IgD-negative memory B cell (primary cell): Measurements from ENCODE around the gene UGT1A4. TPM values are rescaled to one million over a fixed set of nuclear protein-coding genes. Genes with fewer than 3 reads are reported as not detected.

Source experiments
- H3K27ac Mint-ChIP-seq, 3 donors: one replicate each; pipeline ENCODE4 v1.8.0; 2020 to 2022; ENCODE audit warnings: mild to moderate bottlenecking in 3 of 3, mixed read lengths in 3 of 3, moderate library complexity in 1 of 3
- H3K27me3 Mint-ChIP-seq: one replicate; pipeline ENCODE4 v1.8.0; 2021; ENCODE audit warnings: mixed read lengths
- H3K36me3 Mint-ChIP-seq: one replicate; pipeline ENCODE4 v1.8.0; 2020; ENCODE audit warnings: mild to moderate bottlenecking, mixed read lengths
- H3K4me1 Mint-ChIP-seq, 3 donors: one replicate each; pipeline ENCODE4 v1.8.0; 2020 to 2022; ENCODE audit warnings: mixed read lengths in 3 of 3, mild to moderate bottlenecking in 1 of 3
- H3K4me3 Mint-ChIP-seq, 4 donors: one replicate each; pipeline ENCODE4 v1.8.0; 2020 to 2022; ENCODE audit warnings: mild to moderate bottlenecking in 4 of 4, mixed read lengths in 4 of 4, moderate library complexity in 3 of 4
- H3K9me3 Mint-ChIP-seq, 3 donors: one replicate each; pipeline ENCODE4 v1.8.0; 2020 to 2021; ENCODE audit warnings: mixed read lengths in 3 of 3, mild to moderate bottlenecking in 1 of 3
- polyA plus RNA-seq: library from polyadenylated mRNA; unstranded; fragments of 300-500 nt; fragmentation: Illumina TruSeq; gene quantifications from one replicate; pipeline ENCODE4 v1.2.3, GENCODE V29; 2021

The UGT1A4 gene
- polyA plus RNA-seq: not detected

DNA sequence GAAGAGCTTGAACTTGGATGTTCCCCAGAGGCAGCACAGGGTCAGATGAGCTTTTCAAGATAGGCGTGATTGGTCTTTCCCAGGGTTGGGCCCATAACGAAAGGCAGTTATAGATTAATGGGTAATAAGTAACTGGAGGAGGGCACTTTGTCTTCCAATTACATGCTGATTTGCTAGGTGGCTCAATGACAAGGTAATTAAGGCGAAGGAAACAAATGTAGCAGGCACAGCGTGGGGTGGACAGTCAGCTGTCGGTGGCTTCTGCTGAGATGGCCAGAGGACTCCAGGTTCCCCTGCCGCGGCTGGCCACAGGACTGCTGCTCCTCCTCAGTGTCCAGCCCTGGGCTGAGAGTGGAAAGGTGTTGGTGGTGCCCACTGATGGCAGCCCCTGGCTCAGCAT lies at the start of gene UGT1A4:
UGT1A4 (plus strand) TSS at position 185 of the 400 bp plus-strand sequence; CDS start at position 270, 85 bp downstream.
- peaks cover 2% of the 10 kb centered on the region for H3K27me3 Mint-ChIP-seq
- H3K36me3 Mint-ChIP-seq: no peaks in the 10 kb centered on the region
- no peaks in the 10 kb centered on the region for H3K4me1 Mint-ChIP-seq
- H3K27ac Mint-ChIP-seq: no peak within 1 kb of the TSS
- no peak within 1 kb of the TSS for H3K4me3 Mint-ChIP-seq
- peaks cover 0 to 2% (median 0%) of the 10 kb centered on the region in 3 donors for H3K9me3 Mint-ChIP-seq

DNA sequence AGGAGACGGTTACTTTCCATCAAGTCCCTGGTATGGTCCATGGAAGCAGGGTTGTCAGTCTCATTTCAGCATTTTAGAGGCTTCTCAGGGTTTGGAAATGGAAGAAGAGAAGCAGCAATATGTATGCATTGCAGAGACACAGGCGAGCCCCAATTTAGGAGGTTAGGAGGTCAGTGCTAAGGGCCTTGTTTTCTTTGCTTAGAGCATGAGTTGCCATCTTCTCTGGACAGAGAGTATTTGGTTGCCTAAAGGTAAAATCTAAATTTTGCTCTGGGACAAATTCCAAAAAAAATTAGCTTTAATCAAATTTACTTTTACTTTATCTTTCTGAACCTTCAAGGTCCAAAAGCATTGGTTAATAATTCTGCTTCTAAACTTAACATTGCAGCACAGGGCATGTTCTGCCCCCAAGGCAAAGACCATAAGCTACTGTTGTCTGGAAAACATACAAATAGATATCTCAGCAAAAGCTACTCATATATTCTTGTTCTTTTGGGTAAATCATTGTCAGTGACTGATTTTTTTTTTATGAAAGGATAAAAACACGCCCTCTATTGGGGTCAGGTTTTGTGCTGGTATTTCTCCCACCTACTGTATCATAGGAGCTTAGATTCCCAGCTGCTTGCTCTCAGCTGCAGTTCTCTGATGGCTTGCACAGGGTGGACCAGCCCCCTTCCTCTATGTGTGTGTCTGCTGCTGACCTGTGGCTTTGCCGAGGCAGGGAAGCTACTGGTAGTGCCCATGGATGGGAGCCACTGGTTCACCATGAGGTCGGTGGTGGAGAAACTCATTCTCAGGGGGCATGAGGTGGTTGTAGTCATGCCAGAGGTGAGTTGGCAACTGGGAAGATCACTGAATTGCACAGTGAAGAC lies 47.0 kb upstream of the UGT1A4 start, which contains the start of gene UGT1A9:
UGT1A9 (plus strand) TSS at position 609 of the 872 bp plus-strand sequence; CDS start at position 646, 37 bp downstream.
- peaks cover 0 to 6% (median 3%) of the 10 kb centered on the region in 3 donors for H3K9me3 Mint-ChIP-seq
- H3K36me3 Mint-ChIP-seq: peaks cover 2% of the 10 kb centered on the region
- no peak within 1 kb of the TSS for H3K27ac Mint-ChIP-seq
- peaks cover 14% of the 10 kb centered on the region for H3K27me3 Mint-ChIP-seq
- peak within 1 kb of the TSS in 1 of 4 donors; percentile 47 for H3K4me3 Mint-ChIP-seq
- H3K4me1 Mint-ChIP-seq: peaks cover 0 to 7% (median 0%) of the 10 kb centered on the region in 3 donors

GRCh38 chr2:233672886-233673285 lies 45.6 kb upstream of the UGT1A4 start:
- Mint-ChIP-seq H3K27me3 (peaks cover 14% of the 10 kb centered on the region), H3K4me3 (no peak overlapping the region), H3K36me3 (peaks cover 2% of the 10 kb centered on the region), H3K27ac (no peak overlapping the region), H3K4me1 (peaks cover 0 to 7% (median 0%) of the 10 kb centered on the region in 3 donors), H3K9me3 (peaks cover 0 to 6% (median 0%) of the 10 kb centered on the region in 3 donors)

DNA sequence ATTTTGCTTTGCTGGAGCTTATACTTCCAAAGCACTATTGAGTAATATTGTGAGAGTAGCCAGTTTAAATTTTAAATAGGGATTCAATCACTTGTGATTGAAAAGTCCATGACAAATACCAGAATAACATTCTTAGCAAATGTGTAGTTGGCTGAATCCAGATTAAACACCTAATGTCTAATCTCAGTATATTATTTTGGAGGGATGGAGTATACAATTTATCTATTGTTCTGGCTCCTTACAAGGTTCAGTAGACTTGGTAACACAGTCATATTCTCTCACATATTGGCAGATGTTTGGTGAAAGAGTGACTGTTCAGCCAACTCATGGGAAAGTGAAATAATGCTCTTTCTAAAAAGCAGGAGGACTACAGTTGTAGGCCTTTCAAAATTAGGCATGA lies 44.6 kb upstream of the UGT1A4 start:
- Mint-ChIP-seq H3K27me3 (peaks cover 16% of the 10 kb centered on the region), H3K36me3 (peaks cover 2% of the 10 kb centered on the region), H3K27ac (no peak overlapping the region)

GRCh38 chr2:233674314-233674713 lies 44.2 kb upstream of the UGT1A4 start:
- no peak overlapping the region for H3K4me3 Mint-ChIP-seq
- peaks cover 2% of the 10 kb centered on the region for H3K36me3 Mint-ChIP-seq
- peaks cover 18% of the 10 kb centered on the region for H3K27me3 Mint-ChIP-seq
- H3K27ac Mint-ChIP-seq: no peak overlapping the region
- peaks cover 0 to 7% (median 0%) of the 10 kb centered on the region in 3 donors for H3K4me1 Mint-ChIP-seq
- H3K9me3 Mint-ChIP-seq: no peaks in the 10 kb centered on the region

More for the DNA sequence above, 44.6 kb upstream of the UGT1A4 start:
- no peaks in the 10 kb centered on the region for H3K9me3 Mint-ChIP-seq
- H3K4me3 Mint-ChIP-seq: no peak overlapping the region
- peaks cover 0 to 7% (median 0%) of the 10 kb centered on the region in 3 donors for H3K4me1 Mint-ChIP-seq

DNA sequence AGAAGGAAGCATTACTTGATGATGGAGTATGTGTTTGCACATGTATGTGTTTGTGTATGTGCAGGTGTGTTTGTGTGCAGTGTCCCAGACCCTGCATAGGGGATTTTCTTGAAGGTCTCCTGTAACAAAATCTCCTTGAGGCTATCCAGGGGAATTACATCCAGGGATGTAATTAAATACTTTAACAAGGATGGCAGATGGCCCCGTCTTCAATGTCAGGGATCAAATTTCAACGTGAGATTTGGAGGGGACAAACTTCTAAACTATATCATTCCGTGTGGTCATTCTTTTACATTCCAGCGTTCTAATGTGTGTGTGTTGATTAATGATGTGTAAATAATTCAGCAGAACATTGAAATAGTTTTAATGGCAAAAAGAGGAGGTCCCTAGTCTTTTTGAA lies 43.5 kb upstream of the UGT1A4 start:
- Mint-ChIP-seq H3K27me3 (peaks cover 20% of the 10 kb centered on the region), H3K4me3 (no peak overlapping the region), H3K27ac (no peak overlapping the region), H3K4me1 (peaks cover 0 to 7% (median 0%) of the 10 kb centered on the region in 3 donors), H3K36me3 (peaks cover 6% of the 10 kb centered on the region), H3K9me3 (peaks cover 0 to 2% (median 0%) of the 10 kb centered on the region in 3 donors)

DNA sequence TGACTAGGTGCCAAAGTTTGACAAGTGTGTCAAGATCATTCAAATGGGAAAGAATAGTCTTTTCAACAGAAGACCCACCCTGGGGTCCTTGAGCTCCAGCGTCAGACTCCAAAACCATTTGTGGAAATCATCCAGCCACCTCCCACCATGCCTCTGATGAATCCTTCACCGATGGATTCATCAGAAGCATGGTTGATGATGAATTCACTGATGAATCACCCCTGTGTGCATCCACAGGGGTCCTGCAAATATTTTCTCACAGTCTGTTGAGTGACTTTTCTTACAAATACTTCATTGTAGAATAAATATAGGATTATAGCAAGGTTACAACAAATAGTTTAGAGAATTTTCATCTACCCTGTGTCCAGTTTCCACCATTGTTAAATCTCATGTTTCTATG lies 42.5 kb upstream of the UGT1A4 start:
- H3K4me3 Mint-ChIP-seq: no peak overlapping the region
- no peak overlapping the region for H3K27ac Mint-ChIP-seq
- H3K27me3 Mint-ChIP-seq: peaks cover 14% of the 10 kb centered on the region
- peaks cover 7% of the 10 kb centered on the region for H3K36me3 Mint-ChIP-seq
- H3K9me3 Mint-ChIP-seq: peaks cover 0 to 2% (median 0%) of the 10 kb centered on the region in 3 donors
- H3K4me1 Mint-ChIP-seq: peaks cover 0 to 7% (median 0%) of the 10 kb centered on the region in 3 donors

DNA sequence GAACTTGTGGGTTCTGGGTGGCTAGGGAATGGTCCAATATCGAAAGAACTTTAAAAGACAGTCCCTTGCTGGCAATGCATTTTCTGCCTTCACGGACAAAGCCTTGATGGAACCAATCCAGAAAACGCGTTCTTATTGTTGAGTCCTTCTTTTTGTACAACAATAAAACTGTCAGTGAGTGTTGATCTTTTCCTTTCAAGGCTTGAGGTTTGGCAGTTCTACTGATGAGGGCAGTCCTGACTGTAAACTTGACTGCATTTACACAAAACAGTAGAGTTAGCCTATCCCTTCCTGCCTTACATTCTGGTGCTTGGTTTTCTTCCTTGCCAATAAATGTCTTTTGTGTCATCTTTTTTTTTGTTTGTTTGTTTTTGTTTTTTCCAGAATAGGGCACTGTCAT lies 39.3 kb upstream of the UGT1A4 start:
- peaks cover 0 to 2% (median 0%) of the 10 kb centered on the region in 3 donors for H3K9me3 Mint-ChIP-seq
- peaks cover 7% of the 10 kb centered on the region for H3K36me3 Mint-ChIP-seq
- no peak overlapping the region for H3K27ac Mint-ChIP-seq
- no peak overlapping the region for H3K4me3 Mint-ChIP-seq
- peaks cover 4 to 14% (median 9%) of the 10 kb centered on the region in 3 donors for H3K4me1 Mint-ChIP-seq
- H3K27me3 Mint-ChIP-seq: peaks cover 6% of the 10 kb centered on the region

GRCh38 chr2:233680361-233681045 lies 38.0 kb upstream of the UGT1A4 start:
- peaks cover 6% of the 10 kb centered on the region for H3K27me3 Mint-ChIP-seq
- H3K9me3 Mint-ChIP-seq: peaks cover 0 to 2% (median 0%) of the 10 kb centered on the region in 3 donors
- no peak overlapping the region for H3K27ac Mint-ChIP-seq
- H3K4me3 Mint-ChIP-seq: no peak overlapping the region
- peaks cover 7% of the 10 kb centered on the region for H3K36me3 Mint-ChIP-seq
- H3K4me1 Mint-ChIP-seq: peaks cover 4 to 14% (median 9%) of the 10 kb centered on the region in 3 donors

DNA sequence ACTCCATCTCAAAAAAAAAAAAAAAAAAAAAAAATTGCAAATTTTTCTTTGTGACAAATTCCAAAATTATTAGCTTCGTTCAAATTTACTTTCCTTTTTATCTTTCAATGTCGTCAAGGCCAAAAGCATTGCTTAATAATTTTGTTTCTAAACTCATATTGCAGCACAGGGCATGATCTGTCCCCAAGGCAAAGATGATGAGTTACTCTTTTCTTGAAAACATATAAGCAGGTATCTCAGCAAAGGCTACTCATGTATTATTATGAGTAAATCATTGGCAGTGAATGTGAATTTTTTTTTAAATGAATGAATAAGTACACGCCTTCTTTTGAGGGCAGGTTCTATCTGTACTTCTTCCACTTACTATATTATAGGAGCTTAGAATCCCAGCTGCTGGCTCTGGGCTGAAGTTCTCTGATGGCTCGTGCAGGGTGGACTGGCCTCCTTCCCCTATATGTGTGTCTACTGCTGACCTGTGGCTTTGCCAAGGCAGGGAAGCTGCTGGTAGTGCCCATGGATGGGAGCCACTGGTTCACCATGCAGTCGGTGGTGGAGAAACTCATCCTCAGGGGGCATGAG lies 36.9 kb upstream of the UGT1A4 start, which contains the start of gene UGT1A7:
UGT1A7 (plus strand) TSS at position 381 of the 579 bp plus-strand sequence; CDS start at position 418, 37 bp downstream.
- Mint-ChIP-seq H3K4me3 (no peak within 1 kb of the TSS), H3K36me3 (peaks cover 5% of the 10 kb centered on the region), H3K27me3 (peaks cover 6% of the 10 kb centered on the region), H3K27ac (no peak within 1 kb of the TSS), H3K4me1 (peaks cover 4 to 14% (median 9%) of the 10 kb centered on the region in 3 donors), H3K9me3 (peaks cover 0 to 2% (median 0%) of the 10 kb centered on the region in 3 donors)

GRCh38 chr2:233684640-233685039 lies 33.9 kb upstream of the UGT1A4 start:
- peaks cover 0 to 2% (median 0%) of the 10 kb centered on the region in 3 donors for H3K9me3 Mint-ChIP-seq

GRCh38 chr2:233686928-233687327 lies 31.6 kb upstream of the UGT1A4 start:
- peaks cover 7% of the 10 kb centered on the region for H3K27me3 Mint-ChIP-seq
- H3K27ac Mint-ChIP-seq: no peak overlapping the region

More at GRCh38 chr2:233684640-233685039, 33.9 kb upstream of the UGT1A4 start:
- H3K27ac Mint-ChIP-seq: no peak overlapping the region
- H3K27me3 Mint-ChIP-seq: peaks cover 8% of the 10 kb centered on the region
- peaks cover 4 to 14% (median 9%) of the 10 kb centered on the region in 3 donors for H3K4me1 Mint-ChIP-seq
- H3K4me3 Mint-ChIP-seq: no peak overlapping the region
- H3K36me3 Mint-ChIP-seq: peaks cover 4% of the 10 kb centered on the region

GRCh38 chr2:233688341-233688740 lies 30.2 kb upstream of the UGT1A4 start:
- Mint-ChIP-seq H3K4me3 (no peak overlapping the region), H3K27me3 (peaks cover 7% of the 10 kb centered on the region), H3K36me3 (peaks cover 2% of the 10 kb centered on the region), H3K9me3 (no peaks in the 10 kb centered on the region), H3K27ac (no peak overlapping the region), H3K4me1 (no peaks in the 10 kb centered on the region)

More at GRCh38 chr2:233686928-233687327, 31.6 kb upstream of the UGT1A4 start:
- Mint-ChIP-seq H3K36me3 (peaks cover 2% of the 10 kb centered on the region), H3K9me3 (no peaks in the 10 kb centered on the region), H3K4me1 (peaks cover 4 to 12% (median 9%) of the 10 kb centered on the region in 3 donors), H3K4me3 (no peak overlapping the region)

- Mint-ChIP-seq H3K27ac (no peak overlapping the region), H3K9me3 (no peaks in the 10 kb centered on the region), H3K36me3 (peaks cover 2% of the 10 kb centered on the region), H3K4me1 (no peaks in the 10 kb centered on the region), H3K4me3 (no peak overlapping the region), H3K27me3 (peaks cover 7% of the 10 kb centered on the region)
These were observed 29.5 kb upstream of the UGT1A4 start for GRCh38 chr2:233689031-233689430.
